22Rv1 (cell line): Measurements from ENCODE around the gene KCNQ2.

Experiments
- H3K27ac ChIP-seq: fragments of 450-650 bp; 2 replicates; pipeline ENCODE4 v1.5.1; 2017
- ZFX ChIP-seq: fragments of 450-650 bp; IDR thresholded peaks from 2 replicates; pipeline ENCODE4 v1.6.1; 2017; ENCODE audit warnings: antibody characterized with exemption, borderline replicate concordance
- TF ChIP-seq, protein P1 (sequence below): fragments of 450-650 bp; IDR thresholded peaks from 2 replicates; pipeline ENCODE4 v1.5.1; 2017; ENCODE audit warnings: mild to moderate bottlenecking

Gene KCNQ2

DNA sequence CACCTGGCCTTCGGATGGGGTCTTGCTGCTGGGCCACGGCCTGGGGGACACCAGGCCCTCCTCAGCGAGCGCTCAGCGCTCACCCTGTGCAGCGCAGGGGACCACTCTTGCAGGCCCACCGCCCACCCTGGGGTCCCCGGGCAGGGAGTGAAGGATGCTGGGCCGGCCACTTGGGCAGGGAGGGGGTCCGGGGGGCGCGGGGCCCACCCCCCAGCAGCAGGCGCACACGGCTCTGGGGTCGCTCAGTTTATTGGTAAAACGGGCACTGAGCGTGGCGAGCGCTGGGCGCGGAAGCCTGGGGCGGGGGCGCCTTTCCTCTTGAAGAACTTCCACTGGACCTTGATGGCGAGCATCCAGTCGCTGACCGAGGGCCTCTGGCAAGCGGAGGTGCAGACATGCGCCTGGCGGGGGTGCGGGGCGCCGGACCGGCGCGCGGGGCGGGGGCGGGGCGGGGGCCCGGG is 15.4 kb upstream of the KCNQ2 start:
- no peak overlapping the region for H3K27ac ChIP-seq
- TF ChIP-seq ZFX: no peak
- TF ChIP-seq, protein P1, sequence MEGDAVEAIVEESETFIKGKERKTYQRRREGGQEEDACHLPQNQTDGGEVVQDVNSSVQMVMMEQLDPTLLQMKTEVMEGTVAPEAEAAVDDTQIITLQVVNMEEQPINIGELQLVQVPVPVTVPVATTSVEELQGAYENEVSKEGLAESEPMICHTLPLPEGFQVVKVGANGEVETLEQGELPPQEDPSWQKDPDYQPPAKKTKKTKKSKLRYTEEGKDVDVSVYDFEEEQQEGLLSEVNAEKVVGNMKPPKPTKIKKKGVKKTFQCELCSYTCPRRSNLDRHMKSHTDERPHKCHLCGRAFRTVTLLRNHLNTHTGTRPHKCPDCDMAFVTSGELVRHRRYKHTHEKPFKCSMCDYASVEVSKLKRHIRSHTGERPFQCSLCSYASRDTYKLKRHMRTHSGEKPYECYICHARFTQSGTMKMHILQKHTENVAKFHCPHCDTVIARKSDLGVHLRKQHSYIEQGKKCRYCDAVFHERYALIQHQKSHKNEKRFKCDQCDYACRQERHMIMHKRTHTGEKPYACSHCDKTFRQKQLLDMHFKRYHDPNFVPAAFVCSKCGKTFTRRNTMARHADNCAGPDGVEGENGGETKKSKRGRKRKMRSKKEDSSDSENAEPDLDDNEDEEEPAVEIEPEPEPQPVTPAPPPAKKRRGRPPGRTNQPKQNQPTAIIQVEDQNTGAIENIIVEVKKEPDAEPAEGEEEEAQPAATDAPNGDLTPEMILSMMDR: no peak

DNA sequence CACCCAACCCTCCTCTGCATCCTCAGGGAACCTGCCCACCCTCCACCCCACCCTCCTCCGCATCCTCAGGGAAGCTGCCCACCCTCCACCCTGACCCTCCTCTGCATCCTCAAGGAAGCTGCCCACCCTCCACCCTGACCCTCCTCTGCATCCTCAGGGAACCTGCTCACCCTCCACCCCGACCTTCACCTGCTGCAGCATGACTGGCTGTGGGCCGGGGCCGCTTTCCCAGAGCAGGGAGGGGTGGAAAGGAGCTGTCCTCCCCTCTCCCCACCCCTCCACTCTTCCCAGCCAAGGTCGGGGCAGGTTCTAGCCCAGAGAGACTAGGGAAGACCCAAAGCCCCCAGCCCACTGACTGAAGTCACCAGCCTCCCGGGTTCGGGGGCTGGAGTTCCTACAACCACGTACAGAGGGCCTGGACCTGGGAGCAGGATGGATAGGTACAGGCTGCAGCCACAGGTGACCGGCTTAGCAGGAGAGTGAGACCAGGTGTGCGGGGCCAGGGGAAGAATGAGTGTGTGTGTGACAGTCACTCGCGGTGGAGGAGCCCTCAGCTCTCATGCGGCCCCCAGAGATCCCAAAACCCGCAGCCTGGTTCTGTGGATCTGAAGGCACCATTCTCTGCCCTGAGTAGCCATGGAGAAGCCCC is 14.8 kb upstream of the KCNQ2 start:
- TF ChIP-seq, protein P1: no peak
- TF ChIP-seq ZFX: no peak
- no peak overlapping the region for H3K27ac ChIP-seq

DNA sequence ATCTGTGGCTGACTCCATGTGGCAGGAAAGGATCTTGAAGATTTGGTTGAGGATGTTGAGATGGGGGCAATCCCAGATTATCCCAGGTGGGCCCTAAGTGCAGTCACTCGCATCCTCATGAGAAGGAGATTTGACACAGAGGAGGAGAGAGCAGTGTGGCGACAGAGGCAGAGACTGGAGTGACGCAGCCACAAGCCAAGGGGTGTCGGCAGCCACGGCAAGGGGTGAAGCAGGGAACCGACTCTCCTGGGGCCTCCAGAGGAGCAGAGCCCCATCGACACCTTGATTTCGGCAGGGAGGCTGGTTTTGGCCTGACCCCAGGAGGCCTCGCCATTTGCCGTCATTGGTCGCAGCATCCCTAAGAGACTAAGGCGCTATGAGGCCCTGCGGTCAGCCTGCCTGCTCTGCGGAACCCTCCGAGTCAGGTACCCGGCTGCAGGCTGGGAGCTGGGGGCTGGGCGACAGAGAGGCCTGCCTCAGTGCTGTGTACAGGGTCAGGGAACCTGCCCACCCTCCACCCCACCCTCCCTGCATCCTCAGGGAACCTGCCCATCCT is 13.9 kb upstream of the KCNQ2 start:
- no peak overlapping the region for H3K27ac ChIP-seq
- TF ChIP-seq, protein P1: no peak
- no peak for TF ChIP-seq ZFX

DNA sequence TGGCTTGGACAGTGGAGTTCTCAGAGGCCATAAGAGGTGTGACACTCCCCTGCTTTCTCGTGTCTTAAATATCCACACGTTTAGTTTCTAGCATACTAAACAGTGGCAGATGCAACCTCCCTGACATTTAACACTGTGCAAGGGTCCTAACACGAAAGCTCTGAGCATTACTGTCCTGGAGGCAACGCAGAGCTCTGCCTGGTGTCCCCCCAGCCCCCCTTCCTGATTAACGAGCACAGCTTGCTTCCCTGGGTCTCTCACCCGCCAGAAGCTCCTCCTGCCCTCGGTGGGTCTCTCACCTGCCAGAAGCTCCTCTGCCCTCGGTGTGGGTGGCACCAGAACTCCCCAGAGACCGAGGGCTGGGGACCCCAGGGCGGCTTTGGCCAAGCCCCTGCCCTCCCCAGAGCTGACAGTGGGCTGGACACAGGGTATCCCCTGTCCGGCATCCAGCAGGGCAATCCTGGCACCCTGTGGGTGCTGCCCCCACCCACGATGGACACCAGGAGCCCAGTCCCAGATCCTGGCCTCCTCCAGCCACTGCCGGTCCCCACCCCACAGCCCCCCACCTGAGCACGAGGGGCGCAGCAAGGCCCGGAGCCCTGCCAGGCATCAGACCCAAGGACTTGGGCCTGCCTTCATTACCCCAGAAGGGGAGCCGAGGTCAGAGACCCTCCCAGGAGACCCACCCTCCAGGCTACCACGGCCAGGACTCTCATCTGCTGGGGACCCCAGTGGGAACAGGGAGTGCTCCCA is 12.4 kb upstream of the KCNQ2 start:
- no peak overlapping the region for H3K27ac ChIP-seq
- TF ChIP-seq, protein P1: no peak
- no peak for TF ChIP-seq ZFX

DNA sequence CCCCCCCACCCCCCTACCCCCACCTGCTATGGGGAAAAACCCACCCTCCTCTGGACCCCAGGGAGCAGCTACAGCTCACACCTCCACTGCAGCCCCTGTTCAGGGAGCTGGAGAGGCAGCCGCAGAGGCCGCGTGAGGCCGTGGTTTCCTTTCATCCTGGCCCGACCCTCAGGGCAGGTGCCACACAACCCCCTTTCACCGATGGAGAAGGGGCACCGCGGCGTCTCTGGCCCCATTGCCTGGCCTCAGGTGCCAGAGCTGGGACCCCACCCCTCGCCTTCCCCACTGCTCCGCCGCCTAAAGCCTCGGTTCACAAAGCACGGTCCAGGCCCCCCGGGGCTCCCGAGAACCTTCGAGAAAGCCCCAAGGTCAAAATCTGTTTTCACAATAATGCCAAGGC is 11.8 kb upstream of the KCNQ2 start:
- H3K27ac ChIP-seq: no peak overlapping the region
- no peak for TF ChIP-seq ZFX
- TF ChIP-seq, protein P1: no peak

DNA sequence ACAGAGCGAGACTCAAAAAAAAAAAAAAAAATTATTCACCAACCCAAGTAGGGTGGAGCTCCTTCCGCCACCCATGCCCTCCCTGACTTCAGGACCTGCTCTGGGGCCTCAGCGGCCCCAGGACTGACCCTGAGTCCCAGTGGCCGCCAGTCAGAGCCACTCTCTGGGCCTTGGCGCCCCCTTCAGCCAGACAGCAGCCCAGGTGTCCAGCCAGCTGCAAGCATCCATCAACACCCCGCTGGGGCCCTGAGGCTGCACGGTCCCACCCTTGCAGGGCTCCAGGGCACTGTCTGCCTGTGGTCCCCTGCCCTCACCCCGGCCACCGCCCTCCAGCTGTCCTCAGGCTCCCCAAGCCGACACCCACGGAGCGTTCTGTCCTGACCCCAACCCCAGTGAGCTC is 11.4 kb upstream of the KCNQ2 start:
- no peak for TF ChIP-seq ZFX
- TF ChIP-seq, protein P1: 0 out of 2 replicates have a peak, but pooled peaks have one; percentile 12
- H3K27ac ChIP-seq: no peak overlapping the region

DNA sequence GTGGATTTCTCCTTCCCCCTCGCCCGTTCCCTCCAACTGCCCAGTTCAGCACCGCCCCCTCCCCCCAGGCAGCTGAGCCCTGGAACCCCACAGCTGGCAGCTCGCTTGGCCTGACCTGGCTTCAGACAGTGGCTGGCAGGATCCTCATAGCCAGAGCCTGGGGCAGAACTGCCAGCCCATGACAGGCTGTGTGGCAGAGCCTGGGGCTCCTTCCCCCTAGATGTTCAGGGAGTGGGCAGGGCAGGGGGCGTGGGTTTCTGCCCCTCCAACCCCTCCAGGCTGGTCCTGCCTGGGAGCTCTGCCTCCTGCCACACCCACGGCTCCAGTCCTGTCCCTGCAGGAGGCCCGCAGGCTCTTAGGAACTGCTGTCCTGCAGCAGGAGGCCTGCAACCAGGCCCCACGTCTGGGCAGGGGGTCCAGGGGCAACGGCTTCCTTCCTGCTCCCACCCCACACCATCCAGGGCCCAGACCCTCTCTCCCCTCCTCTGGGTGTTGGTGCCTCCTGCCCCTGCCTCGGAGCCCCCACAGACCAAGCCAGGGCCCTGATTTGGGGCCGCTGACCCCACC is 9.6 kb upstream of the KCNQ2 start:
- no peak for TF ChIP-seq ZFX
- TF ChIP-seq, protein P1: no peak
- H3K27ac ChIP-seq: no peak overlapping the region
